ENCODE results near the gene NME9.
A peak's percentile ranks its signal among the peaks of the same experiment; 100 is the strongest.

Gene NME9

DNA sequence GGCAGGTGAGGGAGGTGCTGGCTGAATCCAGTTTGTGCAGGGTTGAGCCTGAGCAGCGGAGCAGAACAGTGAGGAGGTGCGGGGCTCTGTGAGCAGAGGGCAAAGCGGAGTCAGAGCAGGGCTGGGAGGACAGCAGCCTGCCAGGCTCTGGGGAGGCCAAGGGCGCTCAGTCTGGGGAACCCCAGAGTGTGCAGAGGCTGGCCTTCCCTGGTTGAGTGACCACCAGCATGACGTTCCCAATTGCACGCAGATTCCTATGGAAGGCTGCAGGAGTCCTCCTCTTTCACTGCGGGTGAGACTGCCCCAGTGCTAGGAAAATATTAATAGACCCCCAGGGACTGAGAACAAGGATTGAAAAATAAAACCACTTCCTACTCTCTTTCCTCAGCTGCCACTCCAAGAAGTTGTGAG is 31.9 kb upstream of the NME9 start:
- DNase-seq: no peak

DNA sequence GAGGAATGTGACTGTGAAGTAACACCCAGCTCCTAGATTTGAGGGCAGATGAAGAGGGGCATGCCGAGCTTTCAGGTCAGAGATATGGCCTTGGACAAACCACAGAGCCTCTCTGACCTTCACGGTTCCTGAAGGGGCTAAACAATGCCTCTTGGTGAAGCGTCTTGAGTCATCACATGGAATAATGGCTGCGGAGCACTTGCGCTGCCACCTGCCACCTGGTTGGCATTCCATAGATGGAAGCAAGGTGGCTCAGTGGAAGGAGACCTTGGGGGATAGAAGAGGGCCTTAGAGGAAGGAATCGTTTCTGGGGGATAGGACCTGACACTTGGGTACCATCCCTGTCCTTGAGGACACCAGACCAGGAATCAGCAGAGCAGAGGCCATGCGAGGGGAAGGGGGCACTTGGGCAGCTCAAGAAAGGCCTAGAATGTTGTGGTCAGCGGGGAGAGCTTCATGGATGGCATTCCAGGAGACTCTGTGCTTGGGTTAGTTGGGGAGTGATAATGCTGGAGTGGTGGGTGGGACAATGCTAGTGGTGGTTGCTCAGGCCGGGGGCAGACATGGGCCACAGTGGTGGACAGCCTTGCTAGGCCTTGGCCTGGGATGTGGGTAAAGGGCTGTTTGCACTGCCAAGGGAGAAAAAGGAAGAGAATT is 31.3 kb upstream of the NME9 start:
- no peak for DNase-seq

DNA sequence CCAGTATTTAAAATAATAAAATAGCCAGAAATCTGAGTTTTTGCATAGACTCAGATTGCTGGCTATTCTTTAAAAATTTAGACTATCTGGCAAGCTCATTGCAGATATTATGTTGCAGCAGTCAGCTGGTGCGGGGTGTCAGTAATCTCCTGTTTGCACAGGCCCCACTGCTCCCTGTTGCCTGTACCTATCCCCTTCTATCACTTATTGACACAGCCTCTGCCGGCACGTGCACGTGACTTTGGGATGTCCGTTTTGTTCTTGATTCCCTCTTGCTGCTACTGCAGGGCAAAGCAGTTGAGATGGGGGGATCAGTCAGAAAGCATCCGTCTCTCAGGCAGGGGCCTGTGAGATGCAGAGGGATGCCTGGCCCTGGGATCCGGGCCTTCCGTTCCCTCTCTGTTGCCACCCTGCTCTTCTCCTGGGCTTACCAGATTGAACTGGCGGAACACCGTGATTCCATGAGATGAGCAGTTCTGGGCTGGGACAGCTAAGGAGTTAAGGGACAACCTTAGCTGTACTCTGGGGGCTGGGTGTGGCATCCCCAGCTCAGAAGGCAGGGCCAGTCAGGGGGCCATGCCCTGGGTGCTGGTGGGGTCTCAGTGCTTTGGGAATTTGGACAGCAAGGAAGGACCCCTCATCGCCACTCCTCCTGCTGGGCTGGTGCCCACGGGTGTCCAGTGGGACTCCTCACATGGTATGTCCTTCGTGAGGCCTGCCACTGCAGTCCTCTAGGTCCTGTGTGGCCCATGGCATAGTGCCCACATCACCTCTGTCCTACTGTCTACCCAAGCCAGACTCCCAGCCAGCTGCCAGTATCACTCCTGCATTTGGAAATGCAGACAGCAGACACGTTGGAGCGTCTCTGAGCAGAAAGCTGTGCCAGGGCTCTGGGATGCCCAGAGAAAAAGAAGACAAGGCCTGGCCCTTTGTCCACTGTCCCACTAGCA is 30.5 kb upstream of the NME9 start:
- DNase-seq: no peak

DNA sequence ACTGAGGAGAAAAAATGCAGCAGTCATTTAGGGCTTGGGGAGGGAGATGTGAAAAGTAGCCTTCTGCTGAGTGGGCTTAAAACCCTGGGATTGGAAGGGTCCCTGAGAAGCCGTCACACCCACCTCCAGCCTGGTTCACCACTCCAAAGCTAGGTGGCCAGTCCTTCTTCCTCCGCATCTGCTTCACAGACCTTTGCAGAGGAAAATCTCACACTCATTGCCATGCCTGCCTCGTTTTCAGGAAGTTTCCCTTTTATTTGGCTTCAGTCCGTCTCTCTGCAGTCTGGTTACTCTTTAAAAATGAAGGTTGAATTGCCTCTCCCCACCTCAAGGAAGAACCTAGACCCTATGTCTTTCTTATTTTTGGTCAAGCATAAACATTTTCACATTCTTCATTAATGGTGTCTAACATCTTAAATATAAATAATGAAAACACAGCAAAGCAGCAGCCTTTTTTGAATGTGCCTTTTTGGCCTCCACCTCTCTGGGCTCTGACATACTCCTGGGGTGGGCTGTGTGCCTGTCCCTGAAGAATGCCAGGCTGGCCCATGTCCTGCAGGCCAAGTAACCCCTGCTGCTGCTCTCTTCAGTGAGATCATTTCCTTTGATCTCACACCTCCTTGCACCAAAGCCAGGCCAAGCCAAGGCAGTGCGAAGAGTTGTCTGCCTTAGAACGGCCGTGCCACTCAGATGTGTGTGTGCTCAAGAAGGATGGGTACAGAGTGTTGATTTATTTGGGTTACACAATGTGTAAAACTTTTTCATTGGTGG is 29.7 kb upstream of the NME9 start:
- DNase-seq: no peak

DNA sequence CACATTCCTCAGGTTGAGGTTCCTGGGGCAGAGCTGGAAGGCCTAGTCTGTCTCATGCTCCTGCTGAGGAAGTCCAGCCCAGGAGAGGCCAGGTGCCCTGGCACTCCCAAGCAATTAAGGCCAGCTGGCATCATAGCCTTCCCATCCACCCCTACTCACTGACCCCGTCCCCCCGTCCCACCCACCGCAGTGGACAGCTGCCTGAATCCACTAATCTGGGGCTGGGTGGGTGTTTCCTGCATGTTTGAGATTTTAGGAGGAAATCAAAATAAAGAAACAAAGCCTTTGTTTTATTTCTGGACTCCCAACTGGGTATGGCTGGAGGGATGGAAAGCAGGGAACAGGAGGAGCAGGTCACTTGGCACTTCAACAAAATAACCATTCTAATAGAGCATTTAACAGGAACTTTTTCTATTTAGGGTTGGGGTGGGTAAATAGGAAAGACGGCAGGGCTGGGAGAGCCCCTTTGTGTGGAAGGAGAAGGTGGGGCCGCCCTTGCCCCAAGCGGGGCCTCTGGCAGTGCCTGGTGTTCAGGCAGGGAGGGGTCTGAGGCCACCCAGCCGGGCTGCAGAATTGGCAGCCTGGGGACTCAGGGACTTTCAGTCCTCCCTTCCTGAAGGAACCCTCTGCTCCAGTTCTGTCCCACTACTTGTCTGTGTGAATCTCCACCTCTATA is 27.2 kb upstream of the NME9 start:
- DNase-seq: no peak

DNA sequence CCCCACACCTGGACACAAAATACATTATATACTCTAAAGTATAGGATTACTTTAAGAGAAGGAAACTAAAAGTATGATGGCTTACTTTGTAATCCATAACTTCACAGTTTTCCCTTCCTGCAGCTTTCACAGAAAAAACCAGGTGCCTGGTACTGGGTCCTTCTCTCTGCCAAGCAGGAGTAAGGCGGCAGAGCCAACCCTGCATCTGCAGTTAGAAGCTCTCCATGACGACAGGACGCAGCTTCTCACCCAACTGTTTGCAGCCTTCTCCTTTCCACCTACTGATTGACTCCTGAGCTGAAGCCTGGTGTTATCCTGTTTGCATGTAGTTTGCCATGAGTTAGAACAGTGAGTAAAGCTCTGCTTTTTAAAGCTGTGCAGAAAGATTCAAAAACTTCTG is 25.4 kb upstream of the NME9 start:
- DNase-seq: no peak

DNA sequence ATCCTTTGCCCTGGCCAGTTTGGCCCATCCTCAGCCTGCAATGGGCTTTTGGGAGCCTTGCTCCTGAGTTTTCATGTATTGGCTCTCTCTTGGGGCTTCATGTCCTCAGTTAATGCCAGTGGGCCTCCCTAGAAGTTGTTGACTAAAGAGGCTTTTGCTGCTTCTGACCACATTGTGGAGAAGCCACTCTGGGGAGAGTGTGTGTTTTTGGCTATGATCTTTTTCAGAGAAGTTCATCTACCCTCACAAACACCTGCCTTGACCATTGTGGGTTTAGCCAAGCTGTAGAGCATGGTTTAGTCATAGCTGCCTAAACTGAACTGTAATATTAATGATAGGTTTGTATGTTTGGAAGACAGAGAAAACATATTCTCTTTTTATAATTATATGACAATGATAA is 24.7 kb upstream of the NME9 start:
- no peak for DNase-seq

DNA sequence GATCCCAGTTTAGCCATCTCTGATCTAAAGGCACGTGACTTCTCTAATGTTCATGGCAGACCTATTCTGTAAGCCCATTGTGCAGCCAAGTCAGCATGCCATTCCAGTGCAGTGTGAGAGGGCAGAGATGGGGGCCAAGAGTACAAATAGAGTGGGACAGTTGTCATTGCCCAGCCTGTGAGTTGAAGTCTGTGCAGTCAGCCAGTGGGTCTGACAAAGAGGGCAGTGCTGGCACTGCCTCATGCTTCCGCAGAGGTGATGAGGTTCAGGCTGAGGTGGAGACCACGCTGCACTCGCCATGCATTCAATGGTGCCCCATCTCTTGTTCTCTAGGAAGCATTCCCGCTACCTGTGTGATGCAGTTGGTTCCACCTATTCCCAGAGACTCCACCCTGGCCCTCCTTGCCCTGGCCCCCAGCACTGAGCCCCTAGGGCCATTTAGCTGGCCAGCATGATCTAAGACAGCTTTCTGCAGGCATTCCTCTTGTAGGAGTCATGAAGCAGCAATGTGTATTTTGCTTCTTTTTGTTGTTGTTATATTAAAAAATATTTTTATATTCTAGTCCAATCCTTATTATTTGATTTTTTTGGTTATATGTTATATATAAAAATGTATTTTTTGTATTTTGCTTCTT is 22.4 kb upstream of the NME9 start:
- DNase-seq: no peak

DNA sequence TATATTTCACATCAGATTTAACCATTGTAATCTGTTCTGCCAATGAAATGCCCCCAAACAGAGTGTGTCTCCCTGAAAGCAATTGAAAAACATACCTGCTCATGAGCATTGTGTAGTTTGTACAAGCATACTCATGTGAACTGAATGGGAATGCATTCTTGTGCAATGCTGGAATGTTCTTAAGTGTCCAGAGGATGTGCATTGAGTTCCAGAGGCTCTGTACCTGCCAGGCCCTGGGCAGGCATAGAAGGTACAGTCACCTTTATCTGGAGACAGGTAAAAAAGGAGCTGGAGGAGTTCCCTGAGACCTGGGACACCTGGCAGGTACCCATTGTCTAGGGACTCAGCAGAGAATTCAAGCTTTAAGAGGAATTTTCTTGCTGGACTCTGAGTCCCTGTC is 21.5 kb upstream of the NME9 start:
- DNase-seq: no peak

DNA sequence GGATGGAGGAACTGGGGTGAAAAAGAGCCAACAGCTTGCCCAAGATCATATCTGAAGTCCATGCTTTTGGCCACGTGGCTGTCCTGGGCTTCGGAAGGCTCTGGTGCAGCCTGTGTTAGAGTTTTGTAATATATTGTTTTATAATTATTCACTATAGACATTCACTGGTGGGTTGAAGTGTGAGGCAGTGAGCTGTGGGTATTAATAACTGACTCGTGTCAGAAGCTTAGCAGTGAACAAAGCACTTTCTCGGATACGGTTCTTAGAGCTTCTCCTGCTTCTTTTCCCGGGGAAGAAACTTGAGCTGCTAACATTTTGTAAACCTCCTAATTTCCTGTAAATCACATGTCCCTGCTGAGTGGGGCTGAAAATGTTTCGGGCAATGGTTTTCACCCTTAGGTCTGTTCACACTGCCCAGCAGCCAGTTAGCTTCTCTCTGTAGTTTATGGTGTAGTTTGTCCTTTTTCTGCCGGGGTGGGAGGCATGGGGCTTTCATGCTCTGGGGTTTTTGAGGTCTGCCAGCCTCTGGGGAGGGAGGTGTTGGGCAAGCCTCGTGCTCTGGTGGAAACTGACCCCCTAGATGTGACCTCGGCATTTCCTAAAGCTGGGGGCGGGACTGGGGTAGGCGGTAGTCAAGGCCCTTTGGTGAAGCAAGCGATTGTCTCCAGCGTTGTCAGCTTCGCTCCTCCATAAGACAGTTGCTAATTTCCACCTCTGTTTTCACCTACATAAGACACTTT is 20.4 kb upstream of the NME9 start:
- DNase-seq: no peak

DNA sequence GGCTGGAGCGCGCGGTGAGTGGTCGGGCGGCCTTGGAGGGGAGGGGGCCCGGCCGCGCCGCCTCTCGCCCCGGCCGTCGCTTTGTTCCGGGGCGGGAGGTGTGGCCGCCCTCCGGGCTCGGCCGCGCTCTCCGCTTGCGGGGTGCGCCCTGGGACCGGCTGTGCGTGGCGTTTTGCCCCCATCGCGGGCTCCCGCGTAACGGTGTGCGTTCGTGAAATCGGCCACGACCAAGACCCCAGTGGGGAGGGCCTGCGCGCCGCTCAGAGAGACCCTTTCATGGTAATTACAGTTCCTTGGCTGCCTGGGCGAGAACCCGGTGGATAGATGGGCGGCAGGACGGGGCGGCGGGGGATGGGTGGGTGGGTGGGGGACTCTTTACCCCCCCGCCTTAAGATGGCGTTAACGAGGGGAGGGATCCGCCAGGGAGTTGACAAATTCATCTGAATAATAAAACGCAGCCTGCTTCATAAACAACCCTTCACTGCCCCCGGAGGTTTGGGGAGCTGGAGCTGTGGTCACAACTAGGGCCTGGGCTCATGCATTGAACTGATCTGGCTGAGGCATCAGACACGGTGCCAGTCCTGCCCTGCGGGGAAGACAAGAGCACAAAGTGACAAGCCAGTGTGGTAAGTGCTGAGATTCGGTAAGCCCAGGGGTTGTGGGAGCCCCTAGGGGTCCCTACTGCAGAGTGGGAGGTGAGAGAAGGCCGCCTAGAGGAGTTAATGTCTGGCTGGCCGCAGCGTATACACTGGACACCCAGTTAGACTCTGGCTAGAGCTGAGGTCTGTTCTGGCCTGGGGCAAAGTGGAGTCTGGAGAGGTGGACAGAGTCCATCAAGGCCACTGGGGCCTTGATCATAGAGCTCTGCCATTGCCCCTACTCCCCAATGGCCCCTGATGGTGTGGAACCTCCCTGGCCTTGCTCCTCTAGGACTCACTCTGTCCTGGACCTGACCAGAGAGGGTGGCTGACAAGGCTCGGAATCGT is 19.4 kb upstream of the NME9 start:
- peak; percentile 9 to 47 for DNase-seq

DNA sequence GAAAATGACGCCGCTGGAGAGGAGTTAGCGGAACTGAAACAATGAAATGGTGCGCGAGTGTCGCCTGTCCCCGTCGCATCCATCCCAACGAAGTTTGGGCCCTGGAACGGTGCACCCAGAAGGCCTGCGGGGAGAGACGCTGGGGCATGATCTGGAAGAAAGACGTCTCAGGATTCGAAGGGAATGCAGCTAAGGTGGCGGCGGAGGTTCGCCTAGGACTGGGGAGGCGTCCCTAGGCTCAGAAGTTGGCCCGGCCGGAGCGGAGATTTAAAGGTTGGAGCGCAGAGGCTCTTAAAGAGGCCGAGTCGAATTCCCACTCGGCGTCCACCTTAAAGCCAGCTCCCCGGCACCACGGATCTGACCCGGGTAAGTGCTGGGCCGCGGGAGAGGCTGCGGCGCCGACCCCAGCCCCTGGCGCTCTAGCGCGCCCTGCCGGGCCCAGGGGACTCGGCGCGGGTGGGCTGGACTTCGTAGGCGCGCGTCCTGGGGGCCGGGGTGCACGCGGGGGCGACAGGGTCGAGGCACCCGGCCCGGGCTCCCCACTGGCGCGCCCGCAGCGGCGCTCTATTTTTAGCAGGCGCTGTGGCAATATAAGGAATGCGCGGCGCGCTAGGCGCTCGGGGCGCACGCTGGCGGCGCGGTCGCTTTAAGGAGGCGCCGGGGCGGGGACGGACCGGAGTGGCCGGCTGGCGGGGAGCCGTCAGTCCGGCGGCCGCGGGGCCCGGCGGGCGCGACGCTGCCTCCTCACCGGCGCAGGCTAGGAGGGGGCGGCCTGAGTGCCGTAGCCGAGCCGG is 18.5 kb upstream of the NME9 start, which contains the start of gene MRAS:
MRAS (plus strand) TSS at position 620 of the 794 bp plus-strand sequence. CDS start 24,305 bp downstream, outside the sequence.
- peak; percentile 53 to 65 for DNase-seq

DNA sequence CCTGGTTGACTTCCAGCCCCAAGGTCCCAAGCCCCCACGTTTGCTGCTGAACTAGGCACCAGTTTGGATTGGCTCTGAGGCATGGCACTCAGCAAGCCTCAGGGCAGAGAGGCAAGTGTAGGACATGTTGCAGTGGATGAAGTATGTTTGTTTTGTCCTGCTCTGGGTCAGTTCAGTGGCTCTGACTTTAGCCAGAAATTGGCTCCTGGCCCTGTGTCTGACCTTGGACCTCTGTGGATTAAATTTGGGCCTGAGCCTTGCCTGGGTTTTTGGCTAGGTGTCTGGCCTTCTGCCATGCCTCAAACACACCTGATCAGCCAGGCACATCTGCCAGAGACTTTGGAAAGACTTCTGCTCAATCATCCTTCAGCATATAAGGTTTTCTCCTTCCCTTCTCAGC is 15.1 kb upstream of the NME9 start:
- DNase-seq: no peak

DNA sequence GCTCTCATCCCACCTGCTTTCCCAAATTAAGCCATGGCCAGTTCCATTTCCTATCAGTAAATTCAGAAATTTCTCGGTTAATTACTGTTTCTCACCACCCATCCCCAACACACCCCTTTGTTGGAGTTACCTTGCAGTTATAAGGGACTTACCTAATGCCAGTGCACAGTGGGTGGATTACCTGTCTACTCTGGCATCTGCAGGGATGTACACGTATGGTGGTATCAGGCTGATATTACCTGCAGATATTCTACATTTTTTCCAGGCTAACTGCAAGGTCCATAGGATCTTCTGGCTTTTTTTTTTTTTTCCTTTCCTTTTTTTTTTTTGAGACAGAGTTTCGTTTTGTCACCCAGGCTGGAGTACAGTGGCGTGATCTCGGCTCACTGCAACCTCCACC is 10.9 kb upstream of the NME9 start:
- no peak for DNase-seq

DNA sequence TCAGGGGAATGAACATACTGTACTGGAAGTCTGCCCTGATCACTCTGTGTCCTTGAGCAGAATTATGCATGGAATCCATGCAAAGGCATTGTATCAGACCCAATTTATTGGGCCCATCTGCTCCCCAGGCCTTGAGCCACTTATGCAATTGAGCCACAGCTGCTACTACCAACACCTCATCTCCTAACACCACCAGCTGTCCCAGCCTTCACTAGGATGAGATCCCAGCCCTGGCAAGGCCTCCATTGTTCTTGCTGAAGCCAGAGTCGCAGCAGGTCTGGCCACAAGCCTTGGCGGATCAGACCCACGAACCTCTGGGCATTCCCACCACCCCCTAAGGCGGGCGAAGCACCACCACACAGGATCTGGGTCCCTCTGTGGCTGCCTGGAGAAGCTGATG is 9.2 kb upstream of the NME9 start:
- DNase-seq: no peak

DNA sequence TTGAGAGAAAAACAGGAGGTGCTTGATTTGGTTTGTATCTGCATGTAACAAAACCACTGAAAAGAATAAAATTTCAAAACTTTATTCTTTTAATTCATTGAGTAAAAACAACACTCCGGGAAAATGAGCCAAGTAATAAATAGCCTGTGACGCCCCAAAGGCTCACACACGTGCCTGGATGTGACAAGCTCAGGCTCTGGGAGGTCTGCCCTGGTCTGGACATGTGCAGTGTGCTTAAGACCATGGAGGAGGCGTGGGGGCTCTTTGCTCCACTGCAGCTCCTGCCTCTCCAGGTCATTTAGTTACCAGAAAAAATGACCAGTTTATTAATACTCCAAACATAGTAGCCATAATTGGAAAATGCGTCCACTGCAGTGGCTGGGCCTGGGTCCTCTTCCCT is 8.6 kb upstream of the NME9 start:
- DNase-seq: no peak

DNA sequence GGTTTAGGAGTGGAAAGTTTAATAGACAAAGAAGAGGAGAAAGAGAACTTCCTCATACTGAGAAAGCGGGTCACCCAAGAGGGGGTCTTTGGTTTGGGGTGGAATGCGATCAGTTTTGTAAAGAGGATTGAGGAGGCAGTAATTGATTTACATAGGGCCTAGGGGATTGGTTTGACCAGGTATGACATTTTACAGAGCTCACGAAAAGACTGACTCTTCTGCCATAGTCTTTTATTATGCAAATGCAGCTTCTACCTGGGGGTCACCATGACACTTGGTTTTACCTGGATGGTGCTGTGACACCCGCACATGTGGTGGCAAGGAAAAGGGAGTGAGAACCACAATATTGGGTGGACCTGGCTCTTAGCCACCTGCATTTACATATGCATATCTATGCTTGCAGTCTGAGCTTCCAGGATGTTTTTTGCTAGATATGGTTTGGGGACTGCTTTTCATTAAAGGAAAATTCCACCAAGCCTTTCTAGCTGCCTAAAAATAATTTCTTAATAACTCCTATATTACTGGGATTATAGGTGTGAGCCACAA is 6.9 kb upstream of the NME9 start:
- DNase-seq: no peak

DNA sequence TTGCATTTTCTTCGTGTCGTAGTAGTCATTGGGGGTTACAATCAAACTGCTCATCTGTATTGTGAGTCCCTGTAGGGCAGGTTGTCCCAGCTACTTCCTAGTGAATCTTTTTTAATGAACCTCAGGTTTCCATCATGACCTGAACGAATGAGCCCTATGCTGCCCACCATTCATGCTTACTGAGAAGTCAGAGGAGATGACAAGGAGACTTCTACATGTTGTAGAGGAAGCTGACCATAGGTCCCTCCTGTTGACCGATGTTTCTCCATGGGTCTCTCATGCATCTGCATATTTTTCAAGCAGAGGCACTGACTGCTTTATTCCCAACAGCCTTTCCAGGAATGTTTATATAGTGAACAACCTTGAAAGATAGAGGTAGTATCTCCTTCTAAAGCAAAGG is 5.0 kb upstream of the NME9 start:
- DNase-seq: no peak

DNA sequence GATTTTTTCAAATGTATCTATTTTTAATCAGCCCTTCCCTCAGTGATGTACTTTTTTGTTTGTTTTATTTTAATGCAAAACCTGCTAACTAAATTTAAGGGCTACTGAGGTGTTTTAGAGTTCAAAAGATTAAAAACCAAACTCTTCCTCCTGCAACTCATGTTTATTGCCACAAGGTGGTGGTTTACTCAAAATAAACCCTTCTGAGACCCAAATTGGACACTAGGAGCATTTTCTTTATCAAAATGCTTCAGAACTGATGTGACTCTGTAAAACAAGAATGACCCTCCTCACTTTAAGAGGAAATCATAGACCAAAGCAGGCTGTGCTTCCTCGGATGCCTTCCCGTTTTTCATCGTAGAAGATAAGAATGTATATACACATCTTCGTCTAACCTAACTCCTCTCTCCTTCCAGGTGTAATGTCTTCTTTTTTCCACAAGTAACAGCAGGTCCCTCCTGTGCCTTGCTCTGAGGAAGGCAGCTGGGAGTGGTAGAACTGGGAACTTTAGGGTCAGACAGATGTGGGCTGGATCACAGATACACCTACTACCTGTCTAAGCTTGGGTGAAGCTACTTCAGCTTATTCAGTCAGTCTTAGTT is 2.9 kb upstream of the NME9 start:
- DNase-seq: peak; percentile 75 to 83
